ENCODE data around the gene HOXC13.

GRCh38 chr12:53960187-53961024, 21.8 kb downstream of the HOXC13 start:
- TF ChIP-seq REST (IDR thresholded peaks at IDR 0.05; ENCODE audit: insufficient read depth in 1 of 2, low read depth in 2 of 2, low read length in 1 of 2) (no peak), CTCF (IDR thresholded peaks at IDR 0.05) (no peak)

Measured in Panc1 (cell line).